Stimulated activated CD8-positive, alpha-beta memory T cell treated with anti-CD3 and anti-CD28 coated beads, Interleukin-12 subunit alpha, Interleukin-12 subunit beta, amount 100 ng/mL, for 24 hours (primary cell): Measurements from ENCODE around the gene LEMD1.
"Not testable (repeated sequence)": the region's sequence is repeated elsewhere in the genome, so short reads cannot be mapped to it uniquely, and the experiment has no call there.

ENCODE experiments used
- DNase-seq: peaks from one replicate; pipeline ENCODE4 v3.0.0-alpha.2; 2020; ENCODE audit errors: extremely low read depth

LEMD1 gene

DNA sequence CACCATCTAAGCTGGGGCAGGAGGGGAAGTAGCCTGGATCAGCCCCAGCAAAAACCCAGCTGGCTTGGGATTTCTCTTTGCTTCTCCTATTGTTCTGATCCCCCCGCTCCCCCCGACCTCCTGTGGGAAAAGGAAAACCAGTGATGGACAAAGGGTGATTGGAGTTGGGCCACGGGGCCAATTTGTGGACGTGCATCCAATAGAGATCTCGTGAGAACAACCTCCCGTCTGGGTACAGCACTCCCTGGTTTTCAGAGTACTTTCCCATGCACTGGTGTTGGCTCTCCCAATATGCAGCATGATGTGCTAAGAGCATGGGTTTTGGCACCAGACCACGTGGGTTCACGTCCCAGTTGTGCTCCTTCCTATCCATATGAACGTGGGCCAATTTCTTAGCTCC lies 25.0 kb upstream of the LEMD1 start:
- no peak for DNase-seq

DNA sequence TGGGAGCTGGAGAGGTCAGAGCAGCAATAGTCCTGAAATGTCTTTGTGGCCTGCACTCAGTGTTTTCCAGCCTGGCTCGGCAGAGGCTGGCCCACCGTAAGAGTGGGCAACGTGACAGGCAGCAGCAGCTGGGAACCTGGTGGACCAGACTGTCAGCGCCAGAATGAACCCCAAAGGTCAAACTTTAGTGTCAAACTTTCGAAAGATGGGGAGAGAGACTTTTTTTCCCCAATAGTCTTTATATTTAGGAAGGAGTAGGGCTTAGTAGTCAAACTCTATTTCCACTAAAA lies 23.7 kb upstream of the LEMD1 start:
- DNase-seq = no peak

DNA sequence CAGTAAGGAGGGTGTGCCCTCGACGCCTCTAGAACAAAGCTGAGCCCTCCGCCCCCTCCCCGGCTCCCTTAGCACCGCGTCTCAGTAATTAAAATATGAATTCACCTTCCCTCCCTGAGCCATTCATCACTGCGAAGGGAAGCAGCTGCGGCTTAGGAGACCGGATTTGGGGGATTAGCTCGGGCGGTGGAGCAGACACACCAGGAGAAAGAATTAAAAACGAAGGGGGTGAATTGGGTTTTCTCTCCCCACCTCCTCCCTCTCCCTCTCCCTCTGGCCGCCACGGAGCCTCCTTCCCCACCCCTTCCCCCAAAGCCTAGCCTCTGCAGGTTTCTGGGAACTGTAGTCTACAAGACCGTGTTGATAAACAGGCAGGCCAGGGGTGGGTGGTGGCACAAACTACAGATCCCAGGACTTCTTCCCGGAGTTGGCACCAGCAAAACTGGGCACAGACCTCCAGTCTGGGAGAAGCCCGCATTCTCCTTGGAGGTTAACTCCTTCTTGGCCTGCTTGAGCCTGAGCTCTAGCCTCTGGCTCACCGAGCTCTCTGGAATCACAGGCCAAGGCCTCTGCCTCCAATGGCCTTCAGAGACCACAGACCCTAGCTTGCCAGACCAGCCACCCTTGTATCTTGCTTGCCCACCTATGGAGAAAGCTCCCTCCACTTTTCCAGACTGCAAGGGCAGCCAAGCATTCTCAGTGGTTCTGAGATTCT lies 23.2 kb upstream of the LEMD1 start:
- DNase-seq = no peak

DNA sequence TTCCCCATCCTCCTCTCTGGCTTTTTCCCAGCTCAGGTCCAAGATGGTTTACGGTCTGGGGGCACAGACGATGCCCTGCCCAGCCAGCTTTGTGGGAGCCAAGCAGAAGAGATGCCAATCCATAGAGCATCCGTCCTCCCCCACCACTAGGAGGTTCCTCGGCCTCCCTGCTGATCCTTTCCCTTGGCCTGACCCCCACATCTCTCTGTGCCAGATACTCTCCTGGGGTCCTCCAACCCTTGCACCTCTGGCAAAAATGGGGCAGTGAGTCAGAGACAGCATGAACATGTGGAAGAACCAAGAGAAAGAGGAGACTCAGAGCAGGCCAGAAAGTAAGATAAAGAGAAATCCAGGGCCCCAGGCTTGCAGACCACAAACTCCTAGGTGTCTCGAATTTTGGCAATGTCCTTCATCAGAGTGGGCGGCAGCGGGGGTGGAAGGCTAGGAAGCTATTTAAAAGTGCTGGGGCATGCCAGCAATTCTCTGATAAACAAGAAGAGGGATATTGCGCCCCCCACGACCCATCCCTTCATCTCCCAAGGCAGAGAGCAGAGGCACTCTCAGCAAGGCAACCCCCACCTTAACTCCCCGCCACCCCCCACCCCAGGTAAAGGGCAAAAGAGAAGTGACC lies 22.6 kb upstream of the LEMD1 start:
- no peak for DNase-seq

DNA sequence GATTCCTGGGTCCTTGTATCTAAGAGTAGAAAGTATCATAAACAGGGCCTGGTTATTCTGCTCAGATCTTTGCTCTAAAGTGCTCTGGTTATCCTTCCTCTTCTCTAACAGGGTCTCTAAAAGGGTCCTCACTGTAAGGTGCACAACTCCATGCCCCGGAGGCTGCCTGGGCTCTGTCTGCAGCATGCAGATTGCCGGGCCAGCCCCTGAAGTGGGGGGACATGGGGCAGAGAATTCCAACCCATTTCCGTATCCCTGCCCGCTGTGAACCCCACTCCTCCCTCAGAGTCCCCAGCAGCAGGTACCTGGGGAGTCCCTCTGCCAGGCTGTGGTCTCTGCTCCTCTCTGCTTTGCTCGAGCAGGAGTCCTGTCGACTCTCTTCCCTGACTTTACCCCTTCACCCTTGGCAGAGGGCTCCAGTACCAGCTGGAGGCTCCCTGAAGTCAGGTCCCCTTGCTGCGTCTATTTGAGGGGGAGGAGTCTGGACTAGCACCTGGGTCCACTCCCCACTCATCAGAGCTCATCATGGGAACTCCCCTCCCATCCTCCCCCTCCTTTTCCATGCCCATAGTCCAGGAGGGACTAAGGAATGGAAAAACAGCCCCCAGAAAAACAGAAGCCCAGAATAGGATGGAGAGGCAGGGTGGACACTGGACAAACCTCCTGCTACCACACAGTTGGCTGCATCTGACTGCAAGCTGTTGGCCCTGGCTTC lies 21.9 kb upstream of the LEMD1 start:
- no peak for DNase-seq

DNA sequence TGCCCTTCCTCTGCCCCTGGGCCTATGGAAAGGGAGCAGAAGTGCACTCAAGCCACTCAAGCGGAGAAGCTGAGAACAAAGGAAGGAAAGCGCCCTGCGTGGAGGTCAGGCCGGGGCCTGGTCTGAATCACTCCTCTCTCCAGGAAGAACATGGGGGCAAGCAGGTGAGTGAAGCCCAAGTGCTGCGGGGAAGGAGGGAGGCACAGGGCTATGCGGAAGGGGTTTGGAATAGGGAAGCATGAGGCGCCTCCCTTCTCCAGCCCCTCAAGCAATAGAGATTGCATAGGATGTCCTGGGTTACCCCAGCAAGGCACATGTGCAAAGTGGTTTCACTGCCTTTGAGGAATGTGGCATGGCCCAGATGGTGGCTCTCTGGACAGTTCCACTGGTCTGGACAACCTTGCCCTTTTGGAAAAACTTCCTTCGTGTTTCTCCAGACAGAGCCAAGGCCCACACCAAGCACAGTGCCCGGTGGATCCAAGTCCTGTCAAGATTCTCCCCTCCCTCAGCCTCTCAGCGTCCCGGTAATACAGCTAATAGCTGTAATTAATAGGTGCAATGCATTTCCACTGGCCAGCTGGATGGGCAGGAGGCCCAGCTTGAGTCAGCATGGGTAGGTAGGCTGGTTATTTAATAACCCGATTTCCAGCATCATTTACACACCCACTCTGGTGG lies 20.3 kb upstream of the LEMD1 start:
- no peak for DNase-seq

DNA sequence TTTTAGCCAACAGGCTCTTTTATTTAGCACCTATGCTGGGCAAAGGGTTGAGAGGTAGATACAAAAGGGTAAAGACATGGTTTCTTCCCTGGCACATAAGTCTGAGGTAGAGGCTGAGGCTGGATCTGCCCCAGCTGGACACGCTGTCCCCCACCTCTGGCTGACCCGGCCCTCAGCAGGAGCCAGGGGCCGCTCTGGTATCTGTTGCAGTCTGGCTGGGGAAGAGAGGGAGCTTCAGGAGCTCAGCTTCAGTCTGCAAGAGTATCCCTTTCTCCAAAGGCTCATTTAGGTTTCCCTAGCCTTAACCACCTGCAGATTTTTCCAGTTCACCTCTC lies 19.8 kb upstream of the LEMD1 start:
- no peak for DNase-seq

DNA sequence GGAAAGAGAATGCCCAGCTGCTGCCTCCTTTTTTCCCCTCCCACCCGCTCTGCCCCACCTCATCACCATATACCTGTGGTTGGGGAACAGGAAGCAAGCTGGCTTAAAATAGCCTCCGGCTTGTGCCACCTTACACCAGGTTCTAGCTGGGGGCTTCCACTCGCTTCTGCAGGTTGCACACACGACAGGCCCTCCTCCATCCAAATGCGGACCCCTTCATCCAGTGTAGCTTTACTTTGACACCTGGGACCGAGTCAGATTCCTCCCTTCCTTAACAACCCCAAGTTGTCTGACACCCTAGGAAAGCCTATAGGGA lies 19.4 kb upstream of the LEMD1 start:
- DNase-seq = no peak

DNA sequence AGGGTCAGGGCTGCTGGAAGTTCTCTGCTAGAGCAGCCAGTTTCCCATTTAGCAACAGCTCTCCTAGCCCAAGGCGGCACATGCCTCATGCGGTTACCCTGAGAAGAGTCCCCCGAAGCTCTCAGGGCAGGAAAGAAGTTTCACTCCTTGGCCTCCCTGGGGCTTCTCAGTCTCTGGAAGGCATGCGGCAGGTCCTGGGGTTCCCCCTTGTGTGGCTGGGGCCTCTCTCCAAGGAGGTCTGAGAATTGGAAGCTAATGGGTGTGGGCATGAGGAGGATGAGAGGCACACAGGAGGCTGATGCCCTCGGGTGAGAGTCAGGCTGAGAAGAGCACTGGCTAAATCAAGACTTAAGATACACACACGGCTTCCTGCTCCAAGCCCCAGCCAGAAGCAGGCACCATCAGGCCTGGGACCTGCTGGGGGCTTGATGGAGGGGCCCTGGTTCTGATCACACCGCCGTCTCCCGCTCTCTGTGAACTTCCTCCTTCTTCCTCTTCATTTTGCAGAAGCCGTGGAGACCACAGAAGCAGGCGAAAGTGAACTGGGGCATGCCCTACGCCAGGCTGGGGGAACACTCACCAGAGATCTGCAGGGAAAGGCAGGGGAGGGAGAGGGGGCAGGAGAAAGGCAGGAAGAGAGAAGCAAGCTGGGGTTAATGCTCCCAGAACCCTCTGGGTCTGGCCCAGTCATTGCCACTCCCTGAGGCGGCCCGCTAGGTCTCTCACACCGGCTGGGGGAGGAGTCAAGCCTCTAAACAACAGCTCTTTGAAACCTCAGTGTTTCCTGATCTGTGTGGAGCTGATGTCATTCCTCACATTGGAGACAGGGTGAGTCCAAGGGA lies 18.8 kb upstream of the LEMD1 start:
- DNase-seq = no peak

DNA sequence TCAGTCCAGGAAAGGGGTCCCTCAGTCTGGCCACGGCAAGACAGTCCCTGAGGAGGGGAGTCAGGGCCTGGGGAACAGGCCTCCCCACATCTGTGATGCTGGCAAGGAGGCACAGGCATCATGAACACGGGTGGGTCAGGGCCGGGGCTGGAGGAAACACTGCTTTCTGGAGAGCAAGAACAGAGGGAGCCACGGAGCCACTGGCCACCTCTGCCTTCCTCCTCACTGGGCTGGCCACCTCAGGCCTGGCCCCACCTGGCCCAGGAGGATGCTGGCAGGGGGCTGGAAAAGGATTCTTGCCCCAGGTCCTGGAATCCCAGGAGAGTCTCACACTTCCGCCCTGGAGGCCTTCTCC lies 18.2 kb upstream of the LEMD1 start:
- DNase-seq = no peak

DNA sequence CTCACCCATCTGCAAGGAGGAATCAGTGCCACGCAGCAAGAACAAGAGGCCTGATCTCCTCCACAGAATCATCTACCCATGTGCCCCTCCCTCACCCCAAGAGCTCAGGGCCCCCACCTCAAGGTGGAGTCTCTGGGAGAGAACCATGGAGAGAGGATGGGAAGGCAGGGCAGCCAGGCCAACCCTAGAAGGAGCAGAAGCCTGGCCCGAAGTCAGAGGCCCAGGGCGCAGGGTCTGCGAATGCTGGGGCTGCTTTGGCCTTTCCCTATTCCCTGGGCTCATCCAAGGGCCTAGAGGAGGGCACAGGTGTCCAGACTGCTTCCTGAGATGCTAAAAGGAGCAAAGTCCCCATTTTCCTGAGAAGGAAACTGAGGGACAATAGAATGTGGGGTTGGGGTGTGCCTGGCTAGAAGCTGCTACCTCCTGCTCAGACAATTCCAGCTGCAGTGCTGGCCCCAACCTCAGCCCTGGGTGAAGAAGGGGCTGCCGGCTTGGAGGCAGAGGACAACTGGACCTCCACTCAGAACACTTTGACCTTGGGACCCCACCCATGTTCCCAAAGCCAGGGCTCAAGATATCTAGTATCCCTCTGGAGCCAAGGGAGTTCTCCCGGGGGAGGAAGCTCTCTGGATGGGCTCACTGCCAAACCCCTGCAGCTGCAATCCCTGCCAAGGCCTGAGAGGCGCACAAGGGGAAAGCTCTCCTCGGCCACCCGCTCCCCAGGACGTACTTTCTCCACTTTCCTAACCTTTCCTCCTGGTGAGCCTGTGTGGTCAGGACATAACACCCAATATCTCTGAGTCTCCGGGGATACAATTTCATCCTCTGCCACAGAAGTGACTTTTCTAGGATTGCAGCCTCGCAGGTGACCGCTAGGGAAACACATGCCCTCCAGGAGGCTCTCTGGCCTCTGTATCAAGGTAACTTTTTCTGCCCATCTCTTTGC lies 16.6 kb upstream of the LEMD1 start:
- DNase-seq = no peak

DNA sequence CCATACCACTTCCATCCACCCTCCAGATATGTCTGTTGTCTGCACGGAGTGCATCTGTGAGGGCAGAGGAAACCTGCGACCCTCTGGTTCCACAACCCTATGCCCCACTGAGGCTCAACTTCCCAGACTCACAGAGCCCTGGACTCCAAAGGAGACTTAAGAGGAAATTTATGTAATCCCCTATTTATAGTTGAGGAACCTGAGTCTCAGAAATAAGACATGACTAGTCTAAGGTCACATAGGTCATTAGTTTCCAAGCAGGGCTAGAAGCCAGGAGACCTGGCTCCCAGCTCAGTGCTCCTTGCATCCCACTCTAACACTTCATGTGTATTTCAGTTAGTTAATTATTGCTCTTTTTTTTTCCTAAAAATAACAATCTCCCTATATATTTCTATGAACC lies 15.7 kb upstream of the LEMD1 start:
- DNase-seq = no peak

DNA sequence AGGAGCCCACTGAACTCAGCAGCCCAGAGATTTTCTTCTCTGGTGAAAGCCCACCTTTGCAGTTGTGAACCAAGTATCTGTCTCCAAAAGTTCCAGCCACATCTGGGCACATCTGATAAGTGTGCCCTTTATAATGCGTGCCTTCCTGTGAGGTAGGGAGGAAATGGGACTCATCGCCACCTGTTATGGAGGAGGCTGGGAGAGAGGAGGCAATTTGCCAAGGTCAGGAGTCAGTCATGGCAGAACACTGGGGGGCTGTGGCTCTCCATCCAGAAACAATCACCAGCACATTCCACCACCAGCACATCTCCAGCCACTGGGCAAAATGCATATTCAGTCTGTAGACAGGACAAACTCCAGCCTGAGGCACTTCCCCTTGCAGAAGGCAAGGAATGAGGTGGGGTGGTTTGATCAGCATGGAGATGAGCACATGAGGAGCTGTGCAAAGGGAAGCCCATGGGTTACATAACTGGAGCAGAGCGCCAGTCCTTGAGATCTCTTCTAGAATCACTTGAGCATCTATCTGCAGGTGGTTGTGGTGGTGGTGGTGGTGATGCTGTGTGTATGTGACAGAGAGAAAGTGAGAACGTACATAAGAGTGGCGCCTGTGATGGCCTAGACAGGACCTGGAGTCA lies 15.0 kb upstream of the LEMD1 start:
- no peak for DNase-seq

DNA sequence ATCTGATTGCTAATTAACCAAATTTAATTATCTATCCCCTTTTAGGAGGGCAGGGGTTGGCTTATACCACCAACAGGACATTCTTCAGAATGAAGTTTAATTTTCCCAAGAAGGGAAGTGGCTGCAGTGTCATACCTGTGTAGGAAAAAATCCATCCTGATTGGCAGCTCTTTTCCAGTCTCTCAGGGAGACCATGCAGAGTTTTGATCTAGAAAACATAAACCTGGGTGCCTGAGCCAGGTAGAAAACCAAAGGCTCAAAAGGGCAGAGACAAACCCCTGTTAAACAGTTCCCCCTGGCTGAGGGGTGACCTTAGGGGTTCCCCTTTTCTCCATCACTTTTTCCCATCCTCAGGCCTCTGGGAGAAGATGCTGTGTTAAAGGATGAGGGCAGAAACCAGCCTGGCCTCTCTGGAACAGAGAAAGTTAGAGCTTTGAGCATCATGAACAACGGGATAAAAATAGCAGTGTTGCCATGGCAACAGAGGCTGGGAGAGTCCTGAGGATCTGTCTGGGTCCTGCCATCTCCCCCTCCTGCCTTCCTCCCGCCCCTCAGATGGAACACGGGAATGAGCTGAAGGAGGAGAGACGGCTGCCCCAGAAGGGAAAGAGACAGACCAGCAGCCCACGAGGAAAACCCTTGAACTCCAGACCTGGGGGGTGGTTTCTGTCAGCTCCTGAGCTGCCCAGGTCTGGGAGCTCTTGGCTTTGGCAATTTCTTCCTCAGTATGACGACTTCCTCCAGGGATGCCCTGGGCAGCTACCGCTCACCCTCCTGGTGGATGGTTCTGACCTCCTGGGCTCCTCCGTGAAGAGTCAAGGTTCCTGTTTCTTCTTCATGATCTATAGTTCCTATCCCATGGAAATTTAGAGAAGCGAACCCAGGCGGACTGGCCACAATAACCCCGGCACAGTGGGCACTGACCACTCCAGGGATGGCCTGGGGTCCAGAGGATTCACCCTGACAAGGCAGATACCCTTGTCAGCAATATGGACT lies 14.0 kb upstream of the LEMD1 start:
- DNase-seq = no peak

DNA sequence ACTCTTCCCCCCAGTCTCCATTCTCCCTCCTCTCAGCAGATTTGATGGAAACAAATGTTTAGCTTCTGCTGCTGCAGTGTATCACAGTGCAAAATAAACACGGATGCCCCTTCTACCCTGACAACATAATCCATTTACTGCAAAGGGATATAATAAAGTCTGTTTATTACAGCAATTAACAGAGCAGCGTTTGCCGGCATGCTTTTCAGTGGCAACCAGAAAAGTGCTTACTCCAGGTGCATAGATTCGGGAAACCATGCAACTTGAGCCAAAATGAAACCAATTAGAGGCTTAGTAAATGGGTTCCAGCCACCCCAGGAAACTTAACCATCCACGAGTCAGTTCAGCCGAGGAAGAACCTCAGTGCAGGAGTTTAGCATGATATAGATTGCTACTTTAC lies 12.9 kb upstream of the LEMD1 start:
- DNase-seq = no peak

DNA sequence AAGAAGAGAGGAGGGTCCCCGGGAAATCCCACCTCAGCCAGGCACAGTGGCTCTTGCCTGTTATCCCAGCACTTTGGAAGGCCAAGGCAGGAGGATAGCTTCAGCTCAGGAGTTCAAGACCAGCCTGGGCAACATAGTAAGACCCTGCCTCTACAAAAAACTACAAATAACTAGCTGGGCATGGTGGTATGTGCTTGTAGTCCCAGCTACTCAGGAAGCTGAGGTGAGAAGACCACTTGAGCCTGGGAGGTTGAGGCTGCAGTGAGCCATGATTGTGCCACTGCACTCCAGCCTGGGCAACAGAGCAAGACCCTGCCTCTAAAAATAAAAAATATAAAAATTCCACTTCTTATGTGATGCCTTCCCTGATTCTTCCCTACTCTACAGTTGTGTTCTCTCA lies 10.8 kb upstream of the LEMD1 start:
- DNase-seq = not testable (repeated sequence)

DNA sequence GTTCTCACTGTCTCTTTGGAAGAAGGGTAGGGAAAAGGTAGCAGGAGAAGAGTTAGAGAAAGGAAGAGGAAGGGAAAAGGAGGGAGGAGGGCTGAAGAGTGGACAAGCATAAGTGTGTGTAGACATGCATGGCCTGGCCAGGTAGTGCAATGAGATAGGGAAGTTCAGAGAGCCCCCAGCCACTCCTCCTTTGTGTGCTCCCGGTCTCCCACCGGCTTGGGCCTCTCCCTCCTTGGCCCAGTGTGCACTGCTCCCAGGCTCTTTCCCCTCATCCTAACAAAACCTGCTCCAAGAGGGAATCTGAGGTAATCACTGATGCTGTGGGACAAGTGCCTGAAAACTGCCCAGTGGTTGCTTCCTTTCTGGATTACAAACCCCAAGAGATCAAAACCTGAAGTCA lies 10.3 kb upstream of the LEMD1 start:
- no peak for DNase-seq

DNA sequence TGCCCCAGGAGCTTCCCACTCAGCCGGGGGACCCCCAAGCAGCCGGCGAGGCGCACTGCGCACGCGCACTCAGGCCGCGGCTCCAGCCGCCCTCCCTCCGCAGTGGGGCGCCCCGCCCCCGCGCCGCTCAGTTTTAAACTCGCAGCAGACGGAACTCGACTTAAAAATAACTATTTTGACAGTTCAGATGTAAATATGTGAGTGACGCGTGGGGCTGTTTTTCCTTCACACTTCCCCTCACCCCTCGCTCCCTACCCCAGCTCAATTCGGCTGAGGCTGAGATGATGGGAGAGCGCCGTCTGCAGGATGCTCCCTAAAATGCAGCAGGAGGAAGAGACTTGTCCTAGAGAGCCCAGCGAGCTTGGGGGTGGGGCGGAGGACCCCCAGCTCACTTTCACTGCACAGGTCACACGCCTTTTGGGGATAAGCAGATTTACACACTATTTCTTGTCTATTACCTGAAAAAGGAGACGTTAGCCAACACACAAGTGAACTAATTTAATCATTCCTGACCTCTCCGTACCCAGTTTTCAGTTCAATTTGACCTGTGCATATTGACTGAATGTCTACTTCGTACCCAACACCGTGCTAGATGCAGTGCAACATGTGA lies 8.9 kb upstream of the LEMD1 start:
- no peak for DNase-seq
